CD4-positive, alpha-beta T cell (primary cell): Measurements from ENCODE around the gene HES5. TPM values are rescaled to one million over a fixed set of nuclear protein-coding genes. Genes with fewer than 3 reads are reported as not detected.

Experiments
- ATAC-seq: fragments of 200-7000 bp; cut with Tn5 transposase; one replicate; pipeline ENCODE4 v1.10.0; 2022; ENCODE audit warnings: mild to moderate bottlenecking; ENCODE audit not compliant: poor library complexity
- CTCF ChIA-PET: fragments of 350-600 bp; sonication (Branson Sonifier 250); formaldehyde crosslinking; loops from one replicate; lab custom pipeline; 2021; ENCODE audit warnings: antibody characterized with exemption, inconsistent platforms; lab: Charles Lee
- POLR2A ChIA-PET: fragments of 350-600 bp; sonication (Branson Sonifier 250); formaldehyde crosslinking; loops from one replicate; lab custom pipeline; 2021; ENCODE audit warnings: antibody characterized with exemption, inconsistent platforms; lab: Charles Lee
- DNase-seq, 14 experiments: peaks; one replicate each; pipeline ENCODE4 v3.0.0-alpha.2; 2013 to 2020; ENCODE audit warnings: mixed read lengths in 2 of 14
- H3K27ac ChIP-seq, 2 donors: one replicate each; pipeline versions ENCODE4 v1.5.1 to v1.7.0; 2013; ENCODE audit warnings: low read length in 2 of 2, low read depth in 1 of 2, mild to moderate bottlenecking in 1 of 2
- H3K27me3 ChIP-seq, 2 experiments: 1 replicate in 1 of 2; 2 replicates in 1 of 2; pipeline versions ENCODE4 v1.6.1 to v1.7.0; 2013; ENCODE audit warnings: low read length in 2 of 2, control low read depth in 1 of 2, mild to moderate bottlenecking in 1 of 2, moderate library complexity in 1 of 2; ENCODE audit not compliant: insufficient read depth in 2 of 2, control insufficient read depth in 1 of 2
- H3K36me3 ChIP-seq: one replicate; pipeline ENCODE4 v1.6.1; 2013; ENCODE audit warnings: low read length, control low read depth; ENCODE audit not compliant: insufficient read depth
- H3K4me1 ChIP-seq: one replicate; pipeline ENCODE4 v1.6.1; 2013; ENCODE audit warnings: low read length, control low read depth; ENCODE audit not compliant: insufficient read depth
- H3K4me3 ChIP-seq: one replicate; pipeline ENCODE4 v1.5.1; 2013; ENCODE audit warnings: mild to moderate bottlenecking, low read length, moderate library complexity
- H3K9me3 ChIP-seq, 2 experiments: 1 replicate in 1 of 2; 2 replicates in 1 of 2; pipeline versions ENCODE4 v1.6.1 to v1.7.0; 2013; ENCODE audit warnings: low read length in 2 of 2, mild to moderate bottlenecking in 2 of 2, control low read depth in 1 of 2, moderate library complexity in 1 of 2; ENCODE audit not compliant: control insufficient read depth in 1 of 2, insufficient read depth in 1 of 2
- H3K27ac Mint-ChIP-seq: one replicate; pipeline ENCODE4 v1.8.0; 2020; ENCODE audit warnings: mixed read lengths
- H3K27me3 Mint-ChIP-seq: one replicate; pipeline ENCODE4 v1.8.0; 2021; ENCODE audit warnings: mixed read lengths
- H3K36me3 Mint-ChIP-seq: one replicate; pipeline ENCODE4 v1.8.0; 2021; ENCODE audit warnings: low read depth, mixed read lengths
- H3K4me1 Mint-ChIP-seq: one replicate; pipeline ENCODE4 v1.8.0; 2021; ENCODE audit warnings: low read depth, mixed read lengths
- H3K4me3 Mint-ChIP-seq: one replicate; pipeline ENCODE4 v1.8.0; 2020; ENCODE audit warnings: mild to moderate bottlenecking, mixed read lengths
- H3K9me3 Mint-ChIP-seq: one replicate; pipeline ENCODE4 v1.8.0; 2020; ENCODE audit warnings: mixed read lengths
- CTCF ChIP-seq: fragments of 200-600 bp; IDR thresholded peaks from one replicate; pipeline ENCODE4 v1.8.0; 2022; ENCODE audit warnings: antibody characterized with exemption, mild to moderate bottlenecking
- intact Hi-C, 2 experiments: fragments of 100-400 bp; cut with DNase I in 1 of 2; cut with micrococcal nuclease in 1 of 2; formaldehyde crosslinking; loops; one replicate each; pipeline versions ENCODE4 v1.15.1 to v1.9.0; 2023 to 2025; cut with DNase I, micrococcal nuclease
- total RNA-seq, 174 experiments: library from RNA in 2 of 174; stranded (reverse) in 2 of 174; gene quantifications; one replicate each; pipeline ENCODE4 v1.2.3 and lab custom pipeline; 2021 to 2026

HES5 gene
- total RNA-seq, 2 experiments from 2014 or later: not detected

GRCh38 chr1:2501041-2501819 is 28.8 kb downstream of the HES5 start:
- H3K4me3 Mint-ChIP-seq: no peak overlapping the region
- no peak for TF ChIP-seq CTCF
- ChIA-PET POLR2A (interaction anchor here (1.4 kb wide), 1 partner anchor 25 kb away, joined by 5 read pairs; the partner anchor contains the start of gene PANK4), CTCF (no interaction called here)
- H3K36me3 ChIP-seq: no peaks in the 10 kb centered on the region
- H3K4me1 Mint-ChIP-seq: peaks cover 12% of the 10 kb centered on the region
- intact Hi-C loops: no loop called here
- peaks cover 32% of the 10 kb centered on the region for H3K4me1 ChIP-seq
- no peaks in the 10 kb centered on the region for H3K9me3 Mint-ChIP-seq
- no peaks in the 10 kb centered on the region for H3K36me3 Mint-ChIP-seq
- no peak for DNase-seq
- H3K27ac Mint-ChIP-seq: no peak overlapping the region
- H3K4me3 ChIP-seq: no peak overlapping the region
- no peak for ATAC-seq
- no peaks in the 10 kb centered on the region for H3K27me3 Mint-ChIP-seq
- H3K9me3 ChIP-seq: peaks cover 0 to 6% of the 10 kb centered on the region in 2 experiments
- no peak overlapping the region for H3K27ac ChIP-seq
- no peaks in the 10 kb centered on the region for H3K27me3 ChIP-seq

- ATAC-seq: peak; percentile 55
- DNase-seq: peak in 3 of 14 experiments; percentile 17 to 64 (median 25)
- POLR2A ChIA-PET: interaction anchor here (1.0 to 1.4 kb wide), 3 partner anchors 26 to 143 kb away, joined by 3 to 5 read pairs (median 4); partner anchors contain the start of genes PANK4 and PEX10
- Histone ChIP-seq H3K4me3 (no peak overlapping the region), H3K27me3 (no peaks in the 10 kb centered on the region), H3K36me3 (no peaks in the 10 kb centered on the region), H3K27ac (no peak overlapping the region), H3K9me3 (peaks cover 0 to 6% of the 10 kb centered on the region in 2 experiments), H3K4me1 (peaks cover 41% of the 10 kb centered on the region)
- Mint-ChIP-seq H3K27me3 (no peaks in the 10 kb centered on the region), H3K4me1 (peaks cover 12% of the 10 kb centered on the region), H3K9me3 (no peaks in the 10 kb centered on the region), H3K36me3 (no peaks in the 10 kb centered on the region), H3K4me3 (peak overlapping the region; percentile 39), H3K27ac (peak overlapping the region; percentile 14)
- intact Hi-C loops: no loop called here
- no peak for TF ChIP-seq CTCF
- CTCF ChIA-PET: no interaction called here
Measured at GRCh38 chr1:2499986-2500596, 30.0 kb downstream of the HES5 start.

- H3K4me3 ChIP-seq: no peak overlapping the region
- ChIA-PET CTCF (no interaction called here), POLR2A (interaction anchor here (1.0 kb wide), 2 partner anchors 86 to 143 kb away, joined by 3 to 4 read pairs; partner anchors contain the start of gene PEX10)
- ATAC-seq (no peak), DNase-seq (no peak)
- peaks cover 0 to 6% of the 10 kb centered on the region in 2 experiments for H3K9me3 ChIP-seq
- H3K27me3 ChIP-seq: no peaks in the 10 kb centered on the region
- H3K4me1 ChIP-seq: peaks cover 42% of the 10 kb centered on the region
- TF ChIP-seq CTCF: no peak
- H3K27ac ChIP-seq: no peak overlapping the region
- no peak overlapping the region for H3K4me3 Mint-ChIP-seq
- no peak overlapping the region for H3K27ac Mint-ChIP-seq
- peaks cover 12% of the 10 kb centered on the region for H3K4me1 Mint-ChIP-seq
- H3K9me3 Mint-ChIP-seq: no peaks in the 10 kb centered on the region
- H3K36me3 Mint-ChIP-seq: no peaks in the 10 kb centered on the region
- H3K36me3 ChIP-seq: no peaks in the 10 kb centered on the region
- intact Hi-C loops: no loop called here
- H3K27me3 Mint-ChIP-seq: no peaks in the 10 kb centered on the region
Measured at GRCh38 chr1:2499260-2499659, 30.8 kb downstream of the HES5 start.
